Glutamatergic neuron (in vitro differentiated cells): ENCODE measurements around the gene NFIX. TPM values are rescaled to one million over a fixed set of nuclear protein-coding genes. Genes with fewer than 3 reads are reported as not detected.

Experiments
- DNase-seq: peaks from one replicate; pipeline ENCODE4 v3.0.0; 2022
- H3K27ac Mint-ChIP-seq: one replicate; pipeline ENCODE4 v1.8.0; 2020; ENCODE audit warnings: mild to moderate bottlenecking, mixed read lengths, inconsistent platforms; ENCODE audit not compliant: unreplicated experiment
- H3K27me3 Mint-ChIP-seq: one replicate; pipeline ENCODE4 v1.8.0; 2020; ENCODE audit warnings: mild to moderate bottlenecking, moderate library complexity, mixed read lengths, inconsistent platforms; ENCODE audit not compliant: unreplicated experiment
- H3K36me3 Mint-ChIP-seq: one replicate; pipeline ENCODE4 v1.8.0; 2020; ENCODE audit warnings: mild to moderate bottlenecking, mixed read lengths, inconsistent platforms; ENCODE audit not compliant: unreplicated experiment
- H3K4me1 Mint-ChIP-seq: one replicate; pipeline ENCODE4 v1.8.0; 2020; ENCODE audit warnings: mild to moderate bottlenecking, low read depth, mixed read lengths, inconsistent platforms; ENCODE audit not compliant: unreplicated experiment
- H3K4me3 Mint-ChIP-seq: one replicate; pipeline ENCODE4 v1.8.0; 2020; ENCODE audit warnings: mild to moderate bottlenecking, mixed read lengths, inconsistent platforms; ENCODE audit not compliant: unreplicated experiment
- H3K9me3 Mint-ChIP-seq: one replicate; pipeline ENCODE4 v1.8.0; 2020; ENCODE audit warnings: mild to moderate bottlenecking, moderate library complexity, mixed read lengths, inconsistent platforms; ENCODE audit not compliant: unreplicated experiment
- total RNA-seq: library from RNA; stranded (reverse); fragmentation: NEBNext Ultra II Directional; extraction: Animal tissue kit (Norgen Biotek cat#: 25700); gene quantifications from one replicate; pipeline ENCODE4 v1.2.1, GENCODE V29; 2021; ENCODE audit not compliant: unreplicated experiment
- TF ChIP-seq, protein P1 (sequence below): fragments of 200-600 bp; sonication (generic); IDR thresholded peaks from one replicate; pipeline ENCODE4 v1.5.0; 2021; ENCODE audit not compliant: partially characterized antibody, unreplicated experiment

The NFIX gene
- total RNA-seq, 1 donor from 2014 or later, result 2.4 TPM

DNA sequence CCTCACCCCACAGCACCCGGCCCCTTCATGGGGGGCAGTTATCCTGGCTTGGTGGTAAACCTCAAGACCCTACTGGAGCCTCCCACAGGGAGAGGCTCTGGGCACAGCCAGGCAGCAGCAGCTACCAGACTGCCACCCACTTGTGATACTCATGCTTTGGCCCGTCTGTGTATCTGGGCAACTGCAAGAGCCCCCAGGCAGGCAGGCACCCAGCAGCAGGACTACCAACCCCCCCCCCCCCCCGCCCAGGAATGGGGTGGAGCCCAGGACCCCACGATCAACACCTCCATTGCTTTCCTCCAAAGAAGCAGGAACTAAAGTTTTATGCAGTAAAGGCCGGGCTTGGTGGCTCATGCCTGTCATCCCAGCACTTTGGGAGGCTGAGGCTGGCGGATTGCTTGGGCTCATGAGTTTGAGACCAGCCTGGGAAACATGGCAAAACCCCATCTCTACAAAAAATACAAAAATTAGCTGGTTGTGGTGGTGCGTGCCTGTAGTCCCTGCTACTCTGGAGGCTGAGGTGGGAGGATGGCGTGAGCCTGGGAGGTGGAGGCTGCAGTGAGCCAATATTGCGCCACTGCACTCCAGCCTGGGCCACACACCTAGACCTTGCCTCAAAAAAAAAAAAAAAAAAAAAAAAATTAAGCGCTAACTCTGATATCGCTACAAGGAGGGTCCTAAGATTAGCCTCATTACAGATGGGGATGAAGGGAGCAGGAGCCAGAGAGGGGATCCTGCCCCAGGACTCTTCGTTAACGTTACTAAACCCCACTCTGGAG is 108.5 kb downstream of the NFIX start:
- Mint-ChIP-seq H3K27ac (no peak overlapping the region), H3K27me3 (peaks cover 15% of the 10 kb centered on the region), H3K36me3 (no peaks in the 10 kb centered on the region), H3K9me3 (peaks cover 3% of the 10 kb centered on the region), H3K4me1 (no peaks in the 10 kb centered on the region), H3K4me3 (no peak overlapping the region)
- TF ChIP-seq, protein P1, sequence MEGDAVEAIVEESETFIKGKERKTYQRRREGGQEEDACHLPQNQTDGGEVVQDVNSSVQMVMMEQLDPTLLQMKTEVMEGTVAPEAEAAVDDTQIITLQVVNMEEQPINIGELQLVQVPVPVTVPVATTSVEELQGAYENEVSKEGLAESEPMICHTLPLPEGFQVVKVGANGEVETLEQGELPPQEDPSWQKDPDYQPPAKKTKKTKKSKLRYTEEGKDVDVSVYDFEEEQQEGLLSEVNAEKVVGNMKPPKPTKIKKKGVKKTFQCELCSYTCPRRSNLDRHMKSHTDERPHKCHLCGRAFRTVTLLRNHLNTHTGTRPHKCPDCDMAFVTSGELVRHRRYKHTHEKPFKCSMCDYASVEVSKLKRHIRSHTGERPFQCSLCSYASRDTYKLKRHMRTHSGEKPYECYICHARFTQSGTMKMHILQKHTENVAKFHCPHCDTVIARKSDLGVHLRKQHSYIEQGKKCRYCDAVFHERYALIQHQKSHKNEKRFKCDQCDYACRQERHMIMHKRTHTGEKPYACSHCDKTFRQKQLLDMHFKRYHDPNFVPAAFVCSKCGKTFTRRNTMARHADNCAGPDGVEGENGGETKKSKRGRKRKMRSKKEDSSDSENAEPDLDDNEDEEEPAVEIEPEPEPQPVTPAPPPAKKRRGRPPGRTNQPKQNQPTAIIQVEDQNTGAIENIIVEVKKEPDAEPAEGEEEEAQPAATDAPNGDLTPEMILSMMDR, result no peak
- DNase-seq, result no peak

DNA sequence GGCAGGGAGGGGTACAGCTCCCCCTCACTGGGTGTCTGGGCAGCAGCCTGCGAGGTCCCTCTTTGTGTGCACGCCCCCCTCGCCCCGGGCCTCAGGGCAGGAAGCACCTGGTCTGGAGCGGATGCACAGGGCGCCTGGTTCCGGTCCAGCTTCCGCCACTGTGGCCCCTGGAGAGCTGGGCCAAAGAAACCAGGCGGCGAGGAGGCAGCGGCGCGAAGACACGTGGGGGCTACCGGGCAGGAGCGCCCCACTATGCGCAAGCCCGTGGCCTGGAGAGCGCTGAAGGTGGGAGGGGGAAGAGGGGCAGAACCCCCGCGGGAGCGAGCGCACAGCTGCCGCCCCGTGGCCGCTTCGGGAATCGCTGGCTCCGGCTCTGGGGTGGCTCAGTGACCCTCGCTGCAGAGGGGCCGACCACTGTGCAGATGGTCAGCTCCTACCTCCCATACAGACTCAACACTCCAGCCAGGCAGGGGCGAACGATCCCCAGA is 109.1 kb downstream of the NFIX start:
- Mint-ChIP-seq H3K9me3 (peaks cover 3% of the 10 kb centered on the region), H3K4me3 (no peak overlapping the region), H3K4me1 (no peaks in the 10 kb centered on the region), H3K27ac (no peak overlapping the region), H3K27me3 (peaks cover 15% of the 10 kb centered on the region), H3K36me3 (no peaks in the 10 kb centered on the region)
- TF ChIP-seq, protein P1, result peak; percentile 85
- peak; percentile 77 for DNase-seq

DNA sequence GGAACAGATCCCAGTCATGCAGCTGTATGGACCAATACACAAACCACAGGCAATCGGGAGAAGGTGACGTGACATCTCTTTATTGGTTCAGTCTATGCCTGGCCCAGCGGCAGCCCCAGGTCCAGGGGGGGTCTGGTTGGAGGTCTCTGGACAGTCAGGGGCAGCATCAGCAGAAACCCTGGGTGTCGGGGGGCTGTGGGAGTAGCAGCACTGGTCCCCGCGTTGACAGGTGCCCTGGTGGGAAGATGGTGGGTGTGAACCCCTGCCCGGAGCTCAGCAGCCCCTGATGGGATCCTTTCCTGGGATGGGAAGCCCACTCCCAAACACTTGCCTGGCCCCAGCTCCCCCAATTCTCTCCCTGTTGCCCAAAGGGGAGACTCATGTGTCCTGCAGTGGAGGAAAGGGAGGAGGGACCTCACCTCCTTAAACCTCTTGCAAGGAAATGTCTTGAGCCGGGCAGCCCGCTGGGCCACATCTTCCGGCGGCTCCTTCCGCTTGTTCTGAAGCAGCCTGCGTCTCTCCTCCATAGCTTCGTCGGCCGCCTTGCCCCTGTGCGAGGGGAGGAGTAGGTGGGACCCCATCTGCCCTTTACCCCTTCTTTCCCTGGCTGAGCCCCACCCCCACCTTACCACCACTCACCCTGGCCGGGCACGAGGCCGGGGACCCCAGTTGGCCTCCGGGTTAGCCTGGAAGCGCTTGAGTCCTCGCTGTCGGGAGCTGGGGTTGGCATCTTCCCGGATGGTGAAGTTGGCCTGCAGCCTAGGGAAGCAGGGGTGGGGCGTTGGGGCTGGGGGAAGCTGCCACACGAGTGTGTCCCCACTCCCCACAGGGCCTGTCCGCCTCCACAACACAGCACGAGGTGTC is 109.8 kb downstream of the NFIX start:
- Mint-ChIP-seq H3K9me3 (peaks cover 2% of the 10 kb centered on the region), H3K4me3 (no peak overlapping the region), H3K27me3 (peaks cover 13% of the 10 kb centered on the region), H3K36me3 (no peaks in the 10 kb centered on the region), H3K4me1 (no peaks in the 10 kb centered on the region), H3K27ac (no peak overlapping the region)
- TF ChIP-seq, protein P1, result peak; percentile 39
- no peak for DNase-seq

DNA sequence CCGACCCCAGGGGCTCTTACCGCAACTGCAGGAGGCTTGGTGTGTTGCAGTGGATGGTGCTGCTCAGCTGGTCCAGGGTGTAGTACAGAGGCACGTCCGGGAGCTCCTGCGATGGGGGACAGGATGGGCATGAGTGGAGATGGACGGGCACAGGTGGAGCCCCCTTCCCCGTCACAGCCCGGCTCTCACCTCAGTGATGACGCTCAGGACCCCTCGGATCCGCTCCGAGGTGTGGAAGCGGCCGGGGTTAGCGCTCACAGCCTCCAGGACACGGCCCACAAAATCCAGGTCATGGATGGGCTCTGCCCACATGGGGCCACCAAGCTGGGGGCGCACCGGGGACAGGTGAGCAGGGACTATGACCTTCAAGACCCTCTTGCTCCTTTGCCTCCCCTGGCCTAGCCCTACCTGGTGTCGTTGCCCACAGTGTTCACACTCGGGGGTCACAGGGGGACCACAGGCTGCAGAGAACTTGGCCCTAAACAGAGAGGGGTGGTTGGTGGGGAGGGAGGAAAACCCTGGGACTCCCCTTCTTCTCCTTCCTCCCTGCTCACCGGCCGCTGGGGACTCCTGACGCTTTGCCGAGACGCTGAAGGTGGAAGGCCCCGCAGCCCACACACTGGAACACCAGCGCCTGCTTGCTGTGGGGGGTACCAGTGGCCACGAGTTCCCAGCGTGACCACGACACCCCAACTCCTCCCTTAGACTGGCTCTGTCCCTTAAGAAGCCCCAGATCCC is 114.3 kb downstream of the NFIX start:
- H3K4me3 Mint-ChIP-seq, result no peak overlapping the region

More for the DNA sequence above, 114.3 kb downstream of the NFIX start:
- Mint-ChIP-seq H3K27ac (no peak overlapping the region), H3K9me3 (no peaks in the 10 kb centered on the region), H3K36me3 (no peaks in the 10 kb centered on the region), H3K27me3 (peaks cover 4% of the 10 kb centered on the region), H3K4me1 (no peaks in the 10 kb centered on the region)
- no peak for DNase-seq
- TF ChIP-seq, protein P1, result no peak
